HepG2 (cell line): ENCODE measurements around the gene NEURL1B. TPM values are rescaled to one million over a fixed set of nuclear protein-coding genes. Genes with fewer than 3 reads are reported as not detected.
"Not testable (repeated sequence)": the region's sequence is repeated elsewhere in the genome, so short reads cannot be mapped to it uniquely, and the experiment has no call there.

Experiments
- ATAC-seq: fragments of 200-7000 bp; cut with Tn5 transposase; 3 replicates; pipeline ENCODE4 v1.9.1; 2020; ENCODE audit warnings: mild to moderate bottlenecking, moderate library complexity
- BruUV-seq: library from RNA; stranded (reverse); fragments of 400-500 nt; replicated peaks from 2 replicates; lab custom pipeline; 2021; lab: Mats Ljungman, UMichigan
- CTCF ChIA-PET: fragments of 300-600 bp; formaldehyde crosslinking; extraction: SDS; loops from one replicate; lab custom pipeline; 2021; ENCODE audit warnings: low total read pairs, inconsistent platforms, low intra/inter-chr PET ratio; lab: Yijun Ruan, JAX
- POLR2A ChIA-PET: fragments of 350-600 bp; sonication (Branson Sonifier 250); formaldehyde crosslinking; loops from one replicate; lab custom pipeline; 2020; ENCODE audit warnings: antibody characterized with exemption, inconsistent platforms; lab: Yijun Ruan, JAX
- DNase-seq: peaks from one replicate; pipeline ENCODE4 v3.0.0-alpha.2; 2015; ENCODE audit warnings: low spot score
- FAIRE-seq: peaks from 3 replicates; lab custom pipeline; 2011; peaks lifted over from hg19 to GRCh38; lab: Jason Lieb, UNC
- H2AFZ ChIP-seq: one replicate; pipeline ENCODE4 v1.6.1; 2011; ENCODE audit warnings: low read length, inconsistent platforms
- H3K27ac ChIP-seq: fragments of 300-600 bp; 3 replicates; pipeline ENCODE4 v1.8.0; 2011; ENCODE audit warnings: mixed run types, mild to moderate bottlenecking, mixed read lengths, low read length, inconsistent platforms; ENCODE audit not compliant: insufficient read depth; ENCODE audit errors: extremely low read length
- H3K27me3 ChIP-seq, 2 experiments: fragments of 200-600 bp in 1 of 2; 2 replicates in 1 of 2; 3 replicates in 1 of 2; pipeline versions ENCODE4 v1.6.0 to v1.8.0; 2011; ENCODE audit warnings: low read length in 2 of 2, mild to moderate bottlenecking in 2 of 2, moderate library complexity in 2 of 2, inconsistent platforms in 1 of 2; ENCODE audit not compliant: insufficient read depth in 2 of 2, control insufficient read depth in 1 of 2
- H3K36me3 ChIP-seq, 2 experiments: fragments of 200-600 bp in 1 of 2; replicated peaks in 1 of 2; 2 replicates in 1 of 2; 3 replicates in 1 of 2; pipeline versions ENCODE4 v1.5.1 to v1.8.0; 2011; ENCODE audit warnings: low read length in 2 of 2, inconsistent platforms in 1 of 2; ENCODE audit not compliant: insufficient read depth in 2 of 2, control insufficient read depth in 1 of 2
- H3K4me1 ChIP-seq: 2 replicates; pipeline ENCODE4 v1.5.1; 2012; ENCODE audit warnings: low read length, inconsistent platforms; ENCODE audit not compliant: insufficient read depth
- H3K4me2 ChIP-seq: 2 replicates; pipeline ENCODE4 v1.6.0; 2011; ENCODE audit warnings: low read depth, low read length, inconsistent platforms
- H3K4me3 ChIP-seq, 3 experiments: fragments of 200-600 bp in 1 of 3; sonication (generic), shearing (Covaris generic) in 1 of 3; replicated peaks in 1 of 3; 2 replicates each; pipeline ENCODE4 v1.5.1; 2011 to 2016; ENCODE audit warnings: low read length in 3 of 3, inconsistent platforms in 2 of 3, low read depth in 2 of 3, mild to moderate bottlenecking in 2 of 3, control low read depth in 1 of 3, mixed read lengths in 1 of 3; ENCODE audit not compliant: insufficient read depth in 1 of 3
- H3K79me2 ChIP-seq: one replicate; pipeline ENCODE4 v1.6.1; 2011; ENCODE audit warnings: low read length, inconsistent platforms; ENCODE audit not compliant: insufficient read depth
- H3K9ac ChIP-seq: 2 replicates; pipeline ENCODE4 v1.6.0; 2011; ENCODE audit warnings: mild to moderate bottlenecking, low read depth, low read length, inconsistent platforms; ENCODE audit not compliant: insufficient read depth
- H3K9me3 ChIP-seq: 2 replicates; pipeline ENCODE4 v1.5.1; 2012; ENCODE audit warnings: mild to moderate bottlenecking, low read length
- H4K20me1 ChIP-seq: 2 replicates; pipeline ENCODE4 v1.6.0; 2011; ENCODE audit warnings: inconsistent platforms, mild to moderate bottlenecking, low read length, moderate library complexity; ENCODE audit not compliant: insufficient read depth
- BATF2 ChIP-seq: sonication (generic); formaldehyde crosslinking; IDR thresholded peaks from 2 replicates; pipeline ENCODE4 v1.8.0; 2022; ENCODE audit warnings: mild to moderate bottlenecking, missing genetic modification reagents, moderate library complexity
- ETV5 ChIP-seq: IDR thresholded peaks from 2 replicates; pipeline ENCODE4 v1.6.1; 2018; ENCODE audit warnings: missing biosample characterization, missing genetic modification reagents, inconsistent platforms, borderline replicate concordance
- IKZF1 ChIP-seq: fragments of 450-650 bp; IDR thresholded peaks from 2 replicates; pipeline ENCODE4 v1.7.1; 2016
- KMT2A ChIP-seq: sonication (generic); formaldehyde crosslinking; IDR thresholded peaks from 2 replicates; pipeline ENCODE4 v1.4.0; 2020; ENCODE audit warnings: missing genetic modification reagents
- NR0B2 ChIP-seq: sonication (generic); formaldehyde crosslinking; IDR thresholded peaks from 2 replicates; pipeline ENCODE4 v1.4.0; 2020; ENCODE audit warnings: mild to moderate bottlenecking, missing genetic modification reagents
- WGBS: methylation state at CpG from one replicate; pipeline ENCODE4 v1.1.6; 2017; ENCODE audit warnings: low lambda C conversion rate; 5-methylcytosine and 5-hydroxymethylcytosine counted together
- in situ Hi-C: cut with HindIII; loops from 2 replicates; pipeline ENCODE4 v1.10.0; 2017; ENCODE audit warnings: low pct_unique_long_range_greater_than_20kb; ENCODE audit not compliant: extremely low pct_ligation_motif_present
- intact Hi-C: fragments of 100-400 bp; cut with micrococcal nuclease; formaldehyde crosslinking; loops from one replicate; pipeline ENCODE4 v1.10.0; 2022; ENCODE audit not compliant: unreplicated experiment
- polyA plus RNA-seq, 8 experiments: library from polyadenylated mRNA; depleted of rRNA in 3 of 8; stranded (reverse) in 7 of 8; unstranded in 1 of 8; fragments of >200 nt; fragmentation: Illumina TruSeq in 4 of 8; extraction: Trizol in 4 of 8; gene quantifications; 2 replicates each; pipeline versions ENCODE4 v1.2.1 to v1.2.3, GENCODE V29; 2011 to 2016; ENCODE audit warnings: low read depth in 4 of 8, missing spikeins in 1 of 8, mixed read lengths in 1 of 8; ENCODE audit not compliant: insufficient read depth in 1 of 8
- total RNA-seq, 5 experiments: library from RNA; depleted of rRNA; stranded (reverse); fragments of >200 nt; fragmentation: Illumina TruSeq; extraction: Trizol; gene quantifications; 2 replicates each; pipeline ENCODE4 v1.2.3, GENCODE V29; 2016; ENCODE audit warnings: low read depth in 1 of 5

NEURL1B gene
- total and polyA plus RNA-seq, 2 of the 13 experiments (the other 11 are each of a cell fraction or from before 2014, with no cell fraction given) = 0.09 to 0.13 TPM

GRCh38 chr5:172600571-172600970 is 40.5 kb upstream of the NEURL1B start:
- DNase-seq (no peak), FAIRE-seq (no peak), ATAC-seq (no peak)
- H3K9me3 ChIP-seq = no peaks in the 10 kb centered on the region
- 17% methylated on average over 3 of the region's 3 CpGs for WGBS
- POLR2A ChIA-PET = no interaction called here
- no TSS peak for BruUV-seq
- intact Hi-C loops = no loop called here
- H3K27ac ChIP-seq = no peak overlapping the region
- no peak overlapping the region for H2AFZ ChIP-seq
- CTCF ChIA-PET = no interaction called here
- no peak overlapping the region for H3K4me3 ChIP-seq
- TF ChIP-seq IKZF1 (no peak), NR0B2 (CRISPR knock-in tag) (no peak), KMT2A (no peak), BATF2 (CRISPR knock-in tag) (no peak), ETV5 (CRISPR knock-in tag) (no peak)
- H3K27me3 ChIP-seq = peaks cover 2 to 15% of the 10 kb centered on the region in 2 experiments; a peak in 3 of 5 replicates
- no peaks in the 10 kb centered on the region for H3K79me2 ChIP-seq
- no peaks in the 10 kb centered on the region for H4K20me1 ChIP-seq
- no peaks in the 10 kb centered on the region for H3K36me3 ChIP-seq
- H3K4me1 ChIP-seq = no peaks in the 10 kb centered on the region
- in situ Hi-C loops = no loop called here
- no peak overlapping the region for H3K9ac ChIP-seq
- no peak overlapping the region for H3K4me2 ChIP-seq

GRCh38 chr5:172601576-172601975 is 39.5 kb upstream of the NEURL1B start:
- FAIRE-seq, BruUV-seq, H3K9me3 ChIP-seq, H3K4me1 ChIP-seq, H4K20me1 ChIP-seq, POLR2A ChIA-PET, H3K9ac ChIP-seq, CTCF ChIA-PET, DNase-seq, H3K27ac ChIP-seq, intact Hi-C loops, H3K4me3 ChIP-seq, H3K79me2 ChIP-seq, in situ Hi-C loops, H3K4me2 ChIP-seq, H2AFZ ChIP-seq, H3K36me3 ChIP-seq, ATAC-seq: not testable (repeated sequence)
- WGBS = 45% methylated on average over 7 of the region's 7 CpGs
- H3K27me3 ChIP-seq = peaks cover 2 to 15% of the 10 kb centered on the region in 2 experiments; a peak in 3 of 5 replicates
